Measurements from ENCODE around the gene FAM83C. TPM values are rescaled to one million over a fixed set of nuclear protein-coding genes. Genes with fewer than 3 reads are reported as not detected.

FAM83C gene
- total RNA-seq, 1 experiment from 2014 or later = not detected

- no peak for DNase-seq (ENCODE audit: extremely low read depth, low read depth)
These were observed 8.4 kb upstream of the FAM83C start for GRCh38 chr20:35300469-35301262.

- no peak for DNase-seq (ENCODE audit: extremely low read depth, low read depth)
These were observed 7.6 kb upstream of the FAM83C start for GRCh38 chr20:35299780-35300179.

GRCh38 chr20:35298264-35298663, 6.0 kb upstream of the FAM83C start:
- DNase-seq (ENCODE audit: extremely low read depth, low read depth) = no peak

GRCh38 chr20:35297740-35298139, 5.5 kb upstream of the FAM83C start:
- no peak for DNase-seq (ENCODE audit: extremely low read depth, low read depth)

GRCh38 chr20:35297155-35297554, 4.9 kb upstream of the FAM83C start:
- DNase-seq (ENCODE audit: extremely low read depth, low read depth) = no peak

GRCh38 chr20:35296101-35296554, 3.9 kb upstream of the FAM83C start:
- DNase-seq (ENCODE audit: extremely low read depth, low read depth) = no peak

GRCh38 chr20:35295674-35296073, 3.4 kb upstream of the FAM83C start:
- DNase-seq (ENCODE audit: extremely low read depth, low read depth) = no peak

GRCh38 chr20:35295058-35295457, 2.8 kb upstream of the FAM83C start:
- no peak for DNase-seq (ENCODE audit: extremely low read depth, low read depth)

- DNase-seq (ENCODE audit: extremely low read depth, low read depth) = no peak
These were observed 2.1 kb upstream of the FAM83C start for GRCh38 chr20:35294293-35294685.

- DNase-seq (ENCODE audit: extremely low read depth, low read depth) = no peak
These were observed 1.4 kb upstream of the FAM83C start for GRCh38 chr20:35293303-35294292.

- no peak for DNase-seq (ENCODE audit: extremely low read depth, low read depth)
These were observed 470 bp upstream of the FAM83C start for GRCh38 chr20:35292504-35293285.

GRCh38 chr20:35290887-35291417, 1.3 kb downstream of the FAM83C start:
- DNase-seq (ENCODE audit: extremely low read depth, low read depth) = no peak

GRCh38 chr20:35290186-35290886, 1.9 kb downstream of the FAM83C start:
- no peak for DNase-seq (ENCODE audit: extremely low read depth, low read depth)

GRCh38 chr20:35288325-35289060, 3.7 kb downstream of the FAM83C start:
- DNase-seq (ENCODE audit: extremely low read depth, low read depth) = no peak

- no peak for DNase-seq (ENCODE audit: extremely low read depth, low read depth)
These were observed 4.5 kb downstream of the FAM83C start for GRCh38 chr20:35287509-35288324.

GRCh38 chr20:35286899-35287508, 5.2 kb downstream of the FAM83C start:
- DNase-seq (ENCODE audit: extremely low read depth, low read depth) = no peak

- no peak for DNase-seq (ENCODE audit: extremely low read depth, low read depth)
These were observed 5.9 kb downstream of the FAM83C start for GRCh38 chr20:35286077-35286898.

All from NCI-H460 (cell line).